HG02678 (cell line): Measurements from ENCODE around the gene OR2V1.
"Not testable (repeated sequence)": the region's sequence is repeated elsewhere in the genome, so short reads cannot be mapped to it uniquely, and the experiment has no call there.

Experiments
- ATAC-seq: cut with Tn5 transposase; IDR thresholded peaks from one replicate; pipeline ENCODE4 v1.9.1; 2021; ENCODE audit warnings: mild to moderate bottlenecking, moderate library complexity; ENCODE audit not compliant: unreplicated experiment

OR2V1 gene

DNA sequence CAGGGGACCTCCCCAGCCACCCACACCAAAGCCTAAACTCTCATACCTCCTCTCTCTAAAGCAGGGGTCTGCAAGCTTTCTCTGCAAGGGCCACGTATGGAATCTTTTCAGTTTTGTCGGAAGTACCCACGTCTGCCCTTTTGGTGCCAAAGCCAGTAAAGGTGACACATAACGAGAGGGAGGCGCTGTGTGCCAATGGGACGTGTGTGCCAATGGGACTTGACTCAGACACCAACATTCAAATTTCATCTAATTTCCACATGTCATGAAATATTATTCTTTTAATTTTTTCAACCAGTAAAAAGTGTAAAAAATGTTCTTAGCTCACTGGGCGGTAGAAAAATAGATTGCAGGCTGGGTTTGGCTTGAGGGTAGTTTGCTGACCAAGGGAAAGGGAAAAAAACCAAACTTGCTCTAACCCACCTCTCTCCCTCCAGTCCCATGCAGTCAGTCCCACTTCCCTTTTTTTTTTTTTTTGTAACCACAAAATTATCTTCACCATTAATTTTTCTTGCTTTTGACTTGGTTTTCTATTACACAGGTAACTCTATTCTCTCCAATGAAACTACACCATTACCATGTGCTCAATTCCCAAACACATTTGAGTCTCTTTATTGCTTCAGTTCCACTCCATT is 25.5 kb downstream of the OR2V1 start:
- no peak for ATAC-seq

DNA sequence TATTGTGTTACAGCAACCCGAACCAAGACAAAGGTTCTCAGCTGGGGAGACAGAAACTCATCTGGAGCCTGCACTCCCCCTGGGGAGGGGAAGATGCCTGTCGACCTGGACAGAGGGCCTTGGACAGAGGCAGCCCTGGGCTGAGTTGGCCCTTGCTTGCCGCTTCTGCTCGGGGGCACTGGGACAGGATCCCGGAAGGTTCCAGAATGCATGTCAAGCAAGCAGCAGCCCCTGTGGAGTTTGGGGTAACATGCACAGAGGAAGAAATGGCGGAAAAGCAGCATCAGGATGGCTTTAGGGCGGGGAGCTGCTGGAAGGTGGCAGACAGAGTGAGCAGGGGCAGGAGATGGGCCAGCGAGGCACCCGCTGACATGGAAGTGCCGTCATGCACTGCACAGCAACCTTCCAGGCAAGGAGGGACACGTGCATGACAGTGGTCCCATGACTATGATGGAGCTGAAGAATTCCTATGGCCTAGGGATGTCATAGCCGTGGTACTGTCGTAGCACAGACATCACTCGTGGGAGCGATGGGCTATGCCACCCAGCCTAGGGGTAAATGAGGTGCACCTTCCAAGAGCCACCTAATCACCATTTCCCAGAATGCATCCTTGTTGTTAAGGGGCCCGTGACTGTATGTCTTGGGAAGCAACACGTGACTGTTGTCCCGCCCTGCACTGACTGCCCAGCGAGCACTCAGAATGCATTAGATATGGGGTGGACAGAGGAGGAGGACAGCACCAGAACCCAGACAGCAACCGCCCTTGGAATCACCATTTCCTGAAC is 26.2 kb downstream of the OR2V1 start:
- not testable (repeated sequence) for ATAC-seq

GRCh38 chr5:181104259-181104568 is 26.8 kb downstream of the OR2V1 start:
- ATAC-seq, result not testable (repeated sequence)

DNA sequence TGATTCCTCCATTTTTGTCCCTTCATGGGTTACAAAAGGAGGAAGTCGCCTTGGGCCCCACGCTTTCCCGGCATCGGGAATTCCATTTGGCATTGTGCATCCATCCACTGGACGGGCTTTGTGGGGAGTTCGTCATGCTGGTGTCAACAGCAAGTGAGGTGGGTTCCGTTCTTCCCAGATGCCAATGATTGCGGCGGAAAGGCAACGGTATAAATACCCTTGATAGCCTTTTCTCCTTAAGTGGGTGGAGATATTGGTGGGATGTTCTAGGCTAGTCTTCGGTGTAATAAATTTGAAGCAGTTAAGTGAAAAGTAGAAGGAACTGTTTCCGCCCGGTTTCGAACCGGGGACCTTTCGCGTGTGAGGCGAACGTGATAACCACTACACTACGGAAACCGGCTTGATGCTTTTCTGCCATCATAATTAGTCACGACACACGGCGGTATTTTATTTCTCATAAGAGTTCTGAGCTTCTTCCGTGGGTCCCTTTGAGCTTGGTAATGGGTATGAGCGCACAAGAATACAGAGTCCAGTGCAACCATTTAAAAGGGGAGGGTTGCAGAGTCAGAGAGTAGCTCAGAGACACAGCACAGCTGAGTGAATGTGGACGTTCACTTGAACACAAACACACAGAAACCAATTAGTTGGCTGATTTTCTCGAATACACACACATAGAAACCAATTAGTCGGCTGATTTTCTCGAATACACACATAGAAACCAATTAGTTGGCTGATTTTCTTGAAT is 28.9 kb downstream of the OR2V1 start:
- ATAC-seq, result not testable (repeated sequence)

GRCh38 chr5:181101030-181101641 is 29.8 kb downstream of the OR2V1 start:
- ATAC-seq, result not testable (repeated sequence)

GRCh38 chr5:181100121-181100875 is 30.7 kb downstream of the OR2V1 start:
- no peak for ATAC-seq

- no peak for ATAC-seq
Measured at GRCh38 chr5:181099602-181100086, 31.3 kb downstream of the OR2V1 start.

DNA sequence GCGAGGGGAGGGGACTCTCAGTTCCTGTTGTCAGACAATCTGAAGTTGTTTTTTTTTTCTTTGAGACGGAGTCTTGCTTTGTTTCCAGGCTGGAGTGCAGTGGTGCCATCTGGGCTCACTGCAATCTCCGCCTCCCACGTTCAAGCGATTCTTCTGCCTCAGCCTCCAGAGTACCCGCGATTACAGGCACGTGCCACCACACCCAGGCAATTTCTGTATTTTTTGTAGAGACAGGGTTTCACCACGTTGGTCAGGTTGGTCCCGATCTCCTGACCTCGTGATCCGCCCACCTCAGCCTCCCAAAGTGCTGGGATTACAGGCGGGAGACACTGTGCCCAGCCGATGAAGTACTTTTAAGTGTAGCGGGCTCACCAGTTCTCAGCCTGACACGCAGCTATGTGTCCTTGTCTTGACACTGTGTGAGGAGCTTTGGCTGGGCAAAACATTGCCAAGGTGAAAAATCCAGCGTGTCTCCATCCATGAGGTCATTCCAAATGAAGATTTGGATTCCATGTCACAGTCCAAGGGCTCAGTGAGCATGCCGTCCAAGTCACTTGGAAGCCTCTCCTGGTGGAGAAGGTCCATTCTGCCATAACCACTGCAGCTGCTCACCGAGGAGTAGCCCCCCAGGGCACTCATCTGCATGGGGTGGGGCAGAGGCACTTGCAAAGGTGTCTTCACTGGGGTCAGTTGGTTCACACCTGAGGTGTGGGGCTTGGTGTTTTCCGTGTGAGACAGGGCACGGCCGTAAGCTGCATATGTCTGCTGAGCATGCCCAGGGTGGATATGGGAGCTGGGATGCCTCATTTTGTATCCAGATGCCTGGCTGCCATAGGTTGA is 32.0 kb downstream of the OR2V1 start:
- ATAC-seq, result no peak

DNA sequence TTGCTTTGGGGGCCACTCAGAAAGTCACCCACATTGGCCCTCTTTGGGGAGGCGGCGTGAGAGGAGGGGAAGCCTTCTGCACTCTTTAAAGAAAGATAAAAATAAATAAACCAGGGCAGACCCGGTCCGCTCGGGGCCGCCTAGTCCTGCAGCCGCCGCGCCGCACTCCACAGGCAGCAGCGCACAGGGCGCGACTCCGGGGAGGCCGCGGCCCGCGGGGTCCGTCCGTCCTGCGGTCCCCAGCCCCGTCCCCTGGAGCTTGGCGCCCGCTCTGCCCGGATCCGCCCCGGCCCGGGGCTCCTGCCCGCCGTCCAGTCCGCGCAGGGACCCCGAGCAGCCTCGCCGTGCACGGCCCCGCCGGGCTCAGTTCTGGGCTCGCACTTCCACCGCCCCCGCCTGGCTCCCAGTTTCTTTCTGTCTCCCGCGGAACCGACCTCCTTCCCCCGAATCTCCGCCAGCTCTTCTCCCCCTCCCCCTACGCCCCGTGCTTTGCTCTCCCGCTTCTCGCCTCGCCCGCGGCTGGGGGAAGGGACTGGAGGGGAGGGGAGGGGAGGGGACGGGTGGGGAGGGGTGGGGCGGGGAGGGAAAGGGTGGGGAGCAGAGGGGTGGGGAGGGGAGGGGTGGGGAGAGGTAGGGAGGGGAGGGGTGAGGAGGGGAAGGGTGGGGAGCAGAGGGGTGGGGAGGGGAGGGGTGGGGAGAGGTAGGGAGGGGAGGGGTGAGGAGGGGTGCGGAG is 33.0 kb downstream of the OR2V1 start:
- not testable (repeated sequence) for ATAC-seq

GRCh38 chr5:181097383-181097753 is 33.6 kb downstream of the OR2V1 start:
- ATAC-seq, result not testable (repeated sequence)

DNA sequence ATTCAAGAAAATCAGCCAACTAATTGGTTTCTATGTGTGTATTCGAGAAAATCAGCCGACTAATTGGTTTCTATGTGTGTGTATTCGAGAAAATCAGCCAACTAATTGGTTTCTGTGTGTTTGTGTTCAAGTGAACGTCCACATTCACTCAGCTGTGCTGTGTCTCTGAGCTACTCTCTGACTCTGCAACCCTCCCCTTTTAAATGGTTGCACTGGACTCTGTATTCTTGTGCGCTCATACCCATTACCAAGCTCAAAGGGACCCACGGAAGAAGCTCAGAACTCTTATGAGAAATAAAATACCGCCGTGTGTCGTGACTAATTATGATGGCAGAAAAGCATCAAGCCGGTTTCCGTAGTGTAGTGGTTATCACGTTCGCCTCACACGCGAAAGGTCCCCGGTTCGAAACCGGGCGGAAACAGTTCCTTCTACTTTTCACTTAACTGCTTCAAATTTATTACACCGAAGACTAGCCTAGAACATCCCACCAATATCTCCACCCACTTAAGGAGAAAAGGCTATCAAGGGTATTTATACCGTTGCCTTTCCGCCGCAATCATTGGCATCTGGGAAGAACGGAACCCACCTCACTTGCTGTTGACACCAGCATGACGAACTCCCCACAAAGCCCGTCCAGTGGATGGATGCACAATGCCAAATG is 34.1 kb downstream of the OR2V1 start:
- ATAC-seq, result not testable (repeated sequence)

GRCh38 chr5:181095162-181095561 is 35.8 kb downstream of the OR2V1 start:
- ATAC-seq, result not testable (repeated sequence)

GRCh38 chr5:181092428-181092827 is 38.5 kb downstream of the OR2V1 start:
- no peak for ATAC-seq

DNA sequence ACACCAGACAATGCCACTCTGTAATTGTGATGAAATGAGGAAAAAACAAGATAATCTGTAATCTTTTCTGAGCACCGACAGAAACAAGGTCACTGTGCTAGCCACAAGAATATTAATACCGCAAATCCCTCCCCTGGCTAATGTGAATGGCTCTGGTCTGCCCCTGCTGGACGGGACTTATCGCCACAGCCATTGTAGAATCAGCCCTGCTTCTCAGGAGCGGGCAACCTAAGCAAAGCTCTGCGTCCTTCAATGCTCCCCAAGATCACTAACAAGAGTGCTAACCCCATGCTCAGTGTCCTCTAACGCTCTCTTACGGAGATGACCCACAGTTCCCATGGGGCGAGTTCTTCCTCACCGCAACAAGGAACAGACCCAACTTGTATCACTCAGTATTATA is 42.7 kb downstream of the OR2V1 start:
- ATAC-seq, result no peak

DNA sequence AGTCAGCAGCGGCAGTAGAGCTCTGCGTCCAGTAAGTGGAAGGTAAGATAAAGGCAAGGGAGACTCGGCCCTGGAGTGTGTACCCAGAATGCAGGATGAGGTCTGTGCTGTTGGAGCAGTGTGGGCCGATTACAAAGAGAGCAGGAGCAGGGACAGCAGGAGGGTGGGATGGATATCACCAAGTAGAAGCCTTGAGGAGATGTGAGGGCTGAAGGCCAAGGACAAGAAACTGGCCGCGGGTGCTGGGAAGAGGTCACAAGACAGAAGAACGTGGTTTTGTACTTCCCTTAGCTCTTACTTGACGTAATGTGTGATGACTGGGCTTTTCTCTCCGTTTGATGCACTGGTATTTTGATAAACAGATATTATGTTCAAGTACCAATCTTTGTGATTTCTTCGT is 43.7 kb downstream of the OR2V1 start:
- ATAC-seq, result no peak

GRCh38 chr5:181086884-181087205 is 44.1 kb downstream of the OR2V1 start:
- no peak for ATAC-seq

GRCh38 chr5:181086026-181086883 is 44.7 kb downstream of the OR2V1 start:
- ATAC-seq, result no peak
